ENCODE data around the gene HECTD4.
"Not testable (repeated sequence)": the region's sequence is repeated elsewhere in the genome, so short reads cannot be mapped to it uniquely, and the experiment has no call there.

Gene HECTD4

DNA sequence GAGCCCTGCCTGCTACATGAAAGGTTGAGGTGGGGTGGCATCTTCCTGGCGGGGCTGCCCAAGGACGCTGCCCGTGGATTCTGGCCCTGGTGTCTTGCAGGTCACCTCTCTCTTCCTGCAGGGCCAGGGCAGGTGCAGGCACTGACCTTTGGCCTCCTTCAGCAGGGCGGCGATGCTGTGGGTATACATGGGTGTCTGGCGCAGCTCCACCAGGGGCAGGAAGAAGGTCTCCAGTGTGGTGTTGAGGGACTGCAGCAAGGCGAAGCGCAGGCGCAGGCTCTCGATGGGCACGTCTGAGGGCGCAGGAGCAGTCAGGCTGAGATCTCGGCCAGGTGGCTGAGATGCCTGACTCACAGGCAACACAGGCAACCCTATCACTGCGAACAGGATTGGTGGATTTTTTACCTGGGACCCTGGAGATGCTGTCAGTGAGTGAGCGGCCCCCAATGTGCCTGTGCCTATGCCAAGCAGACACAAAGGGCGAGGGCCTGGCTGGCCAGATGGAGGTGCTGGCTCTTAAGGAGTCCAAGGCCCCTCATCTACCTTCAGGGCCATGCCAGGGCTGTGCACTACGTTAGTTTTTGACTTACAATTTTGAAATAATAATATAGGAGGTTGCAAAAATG, 211.1 kb downstream of the HECTD4 start:
- no peak for DNase-seq

DNA sequence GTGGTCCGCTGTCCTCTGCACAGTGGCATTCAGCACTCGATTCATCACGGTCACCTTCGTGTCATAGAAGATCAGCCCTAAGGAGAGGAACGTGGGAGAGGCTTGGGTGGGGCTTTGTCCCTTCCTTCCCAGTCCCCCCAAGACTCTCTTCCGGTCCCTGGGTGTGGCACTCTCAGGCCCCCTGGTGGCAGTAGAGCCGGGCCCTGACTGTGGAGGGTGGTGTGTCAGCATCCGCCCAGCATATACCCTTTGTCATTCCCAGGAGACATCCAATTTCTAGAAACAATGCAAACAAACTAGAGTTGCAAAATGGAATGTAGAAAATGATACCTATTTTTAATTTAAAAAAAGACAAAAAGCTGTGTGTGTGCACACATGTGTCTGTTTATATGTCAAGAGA, 211.9 kb downstream of the HECTD4 start:
- DNase-seq = no peak

DNA sequence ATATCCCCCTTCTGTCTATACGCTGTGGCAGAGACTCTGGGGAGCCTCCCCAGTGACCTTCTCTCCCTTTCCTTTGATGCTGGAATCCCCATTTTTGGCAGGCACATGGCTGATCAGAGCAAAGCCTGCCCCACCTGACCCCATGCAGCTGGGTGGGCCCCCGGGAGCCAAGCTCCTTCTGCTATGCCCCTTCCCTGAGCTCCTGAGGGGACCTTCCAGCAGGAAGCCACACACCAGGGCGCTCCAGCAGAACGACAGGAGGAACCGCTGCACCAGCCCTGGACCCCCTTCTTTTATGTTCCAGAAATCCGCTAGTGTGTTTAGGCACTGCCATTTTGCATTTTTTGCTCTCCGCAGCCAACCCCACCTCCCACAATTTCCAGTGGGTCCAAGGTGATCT, 212.3 kb downstream of the HECTD4 start:
- DNase-seq = no peak

DNA sequence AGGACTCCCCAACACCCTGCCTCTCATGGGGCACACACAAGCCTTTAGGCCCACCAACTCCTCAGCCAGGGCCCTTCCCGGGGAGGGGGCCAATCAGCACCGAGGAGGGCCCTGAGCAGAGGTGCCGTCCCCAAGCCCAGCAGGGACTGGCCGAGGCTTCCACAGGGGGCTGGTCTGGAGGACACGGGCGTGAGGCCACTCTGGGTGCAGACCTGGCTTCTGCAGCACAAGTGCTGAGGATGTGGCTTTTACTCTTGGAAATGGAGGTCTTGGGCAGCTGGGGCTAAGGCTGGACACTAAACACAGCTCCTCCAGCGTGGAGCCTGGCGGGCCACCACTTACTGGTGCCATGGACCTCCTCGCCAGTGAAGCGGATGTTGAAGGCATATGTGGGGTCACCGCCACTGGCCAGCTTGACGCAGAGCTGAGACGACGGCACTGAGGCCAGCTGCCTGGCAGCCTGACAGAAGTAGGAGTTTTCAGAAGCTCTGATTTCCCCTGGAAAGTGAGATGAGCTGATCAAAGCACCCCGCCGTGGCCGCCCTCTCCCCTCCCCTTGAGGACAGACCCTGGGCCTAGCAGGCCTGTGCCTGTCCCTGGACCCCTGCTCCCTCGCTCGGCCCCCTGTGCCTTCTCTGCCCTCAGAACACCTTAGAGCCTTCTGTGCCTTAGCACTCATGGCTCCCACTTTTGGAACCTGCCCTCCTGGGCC, 212.9 kb downstream of the HECTD4 start:
- DNase-seq = no peak

DNA sequence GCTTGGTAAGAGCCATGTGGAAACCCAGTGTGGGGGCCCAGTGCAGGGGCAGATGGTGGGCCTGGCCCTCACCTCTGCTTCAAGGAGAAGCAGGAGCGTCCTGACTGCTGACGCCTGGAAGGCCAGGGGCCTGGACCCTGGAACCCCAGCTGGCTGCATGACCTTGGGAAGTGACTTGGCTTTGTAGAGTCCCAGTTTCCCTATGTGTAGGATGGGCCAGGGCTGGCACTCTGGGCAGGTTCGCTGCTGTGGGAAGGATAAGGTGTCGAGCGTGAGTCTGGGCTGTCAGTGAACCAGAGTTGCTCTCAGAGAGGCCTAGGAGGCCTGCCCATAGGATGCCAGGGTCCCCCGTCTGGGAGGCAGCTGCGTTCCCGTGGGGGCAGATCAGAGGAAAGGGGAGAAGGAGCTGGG, 213.7 kb downstream of the HECTD4 start:
- no peak for DNase-seq

DNA sequence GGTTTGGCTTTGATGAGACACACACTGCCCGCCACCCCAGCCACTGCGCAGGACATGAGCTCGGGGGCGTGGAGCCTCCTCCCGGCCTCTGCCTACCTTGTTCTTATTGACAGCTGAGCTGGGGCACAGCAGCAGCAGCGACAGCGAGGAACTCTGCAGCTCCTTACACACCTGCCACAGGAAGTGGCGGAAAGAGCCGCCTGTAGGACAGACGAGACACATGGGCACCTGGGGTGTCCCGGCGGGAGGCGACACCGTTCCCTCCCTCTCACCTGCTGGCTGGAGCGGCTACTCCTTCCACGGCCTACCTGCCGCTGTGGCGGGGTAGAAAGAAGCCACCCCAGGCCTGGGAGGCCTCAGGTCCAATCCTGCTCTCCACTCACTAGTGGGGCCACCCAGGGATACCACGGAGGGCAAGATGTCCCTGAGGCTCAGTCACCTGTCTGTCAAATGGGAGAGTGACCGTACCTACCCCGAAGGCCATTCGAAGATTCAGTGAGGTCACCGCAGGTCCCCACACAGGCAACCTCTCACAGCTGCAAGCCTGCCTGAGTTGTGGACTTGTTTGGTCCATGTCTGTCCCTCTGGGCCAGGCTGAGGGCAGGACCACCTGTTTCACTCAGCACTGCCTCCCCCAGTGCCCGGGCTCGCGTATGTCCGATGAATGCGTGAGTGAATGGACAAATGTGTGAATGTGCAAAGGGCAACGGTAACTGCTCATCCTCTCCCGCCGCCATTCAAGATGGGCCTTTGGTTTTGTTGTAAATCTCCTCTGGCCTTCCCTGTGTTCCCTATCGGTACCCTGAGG, 214.3 kb downstream of the HECTD4 start:
- DNase-seq = no peak

DNA sequence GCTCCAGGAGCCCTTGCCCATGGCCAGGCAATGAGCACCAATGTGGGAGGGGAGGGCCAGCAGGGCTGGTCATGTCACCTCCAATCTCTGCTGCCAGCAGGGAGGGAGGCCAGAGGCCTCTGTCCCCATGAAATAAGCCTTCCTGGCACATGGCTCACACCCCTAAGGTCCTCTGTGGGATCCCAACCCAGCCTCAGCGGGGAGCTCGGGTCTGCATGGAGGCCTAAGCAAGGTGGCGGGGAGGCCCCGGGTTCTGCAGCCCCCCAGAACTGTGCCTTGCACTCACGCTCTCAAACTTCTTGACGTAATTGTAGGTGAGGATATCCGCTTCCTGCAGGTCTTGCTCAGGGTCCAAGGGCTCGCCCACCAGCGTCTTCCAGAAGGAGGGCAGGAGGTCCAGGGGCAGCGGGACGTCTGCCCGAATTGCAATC, 215.2 kb downstream of the HECTD4 start:
- no peak for DNase-seq

DNA sequence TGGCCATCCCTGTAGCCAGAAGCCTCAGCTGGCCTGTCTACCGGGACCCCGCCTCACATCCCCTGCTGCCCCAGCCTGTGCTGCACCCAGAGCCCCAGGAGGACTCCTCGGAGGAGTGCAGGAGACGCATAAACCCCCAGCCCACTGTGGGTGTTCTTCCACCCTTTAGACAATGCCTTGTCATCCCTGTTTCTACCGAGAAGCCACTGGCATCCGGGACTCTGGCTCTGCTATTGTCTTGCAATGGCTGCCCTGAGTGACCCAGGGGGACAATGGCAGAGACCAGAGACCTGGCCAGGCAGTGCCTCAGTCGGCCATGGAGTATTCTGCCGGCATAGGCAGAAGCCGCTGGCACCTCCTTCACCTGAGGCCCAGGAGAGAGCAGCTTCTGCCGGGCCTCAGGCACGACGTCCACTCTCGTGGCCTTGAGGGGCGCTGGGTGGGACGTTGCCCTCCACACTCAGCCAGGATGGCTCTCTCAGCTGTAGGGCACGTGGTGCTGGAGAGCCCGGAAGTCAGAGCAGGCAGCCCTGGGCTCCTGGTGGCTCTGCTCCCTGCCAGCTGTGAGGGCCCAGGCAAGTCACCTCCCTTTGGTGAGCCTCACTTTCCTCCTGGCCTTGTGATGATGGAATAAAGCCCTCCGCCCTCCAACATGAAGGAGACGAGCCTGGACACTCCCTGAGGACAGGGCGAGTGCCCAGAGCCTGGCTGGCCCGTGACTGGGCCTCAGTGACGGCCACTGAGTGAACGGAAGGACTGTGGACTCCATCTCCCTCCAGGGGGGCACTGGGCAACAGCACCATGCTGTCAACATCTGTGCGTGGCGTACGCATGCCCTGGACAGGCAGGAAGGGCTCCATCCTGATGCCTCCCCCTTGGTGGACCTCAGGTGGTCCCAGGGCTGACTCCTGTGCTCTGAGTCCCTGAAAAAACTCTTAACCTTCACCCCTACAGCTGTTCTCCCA, 215.9 kb downstream of the HECTD4 start:
- no peak for DNase-seq

DNA sequence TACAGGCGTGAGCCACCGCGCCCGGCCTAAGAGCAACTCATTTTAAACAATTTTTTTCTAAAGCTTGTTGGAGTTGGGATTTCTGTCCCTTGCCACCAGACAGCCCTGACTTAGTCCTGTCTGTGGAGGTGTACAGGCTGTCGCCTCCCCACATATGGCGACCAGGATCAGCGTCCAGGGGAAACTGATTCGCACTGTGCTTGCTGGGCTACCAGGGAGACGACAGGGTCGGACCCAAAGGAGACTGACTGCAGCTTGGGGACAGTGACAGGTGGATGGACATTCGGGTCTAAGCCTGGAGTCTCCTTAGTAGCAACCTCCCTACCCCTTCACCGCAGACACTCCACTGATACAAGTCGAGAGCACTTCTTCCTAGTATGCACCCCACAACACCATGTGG, 216.6 kb downstream of the HECTD4 start:
- no peak for DNase-seq

DNA sequence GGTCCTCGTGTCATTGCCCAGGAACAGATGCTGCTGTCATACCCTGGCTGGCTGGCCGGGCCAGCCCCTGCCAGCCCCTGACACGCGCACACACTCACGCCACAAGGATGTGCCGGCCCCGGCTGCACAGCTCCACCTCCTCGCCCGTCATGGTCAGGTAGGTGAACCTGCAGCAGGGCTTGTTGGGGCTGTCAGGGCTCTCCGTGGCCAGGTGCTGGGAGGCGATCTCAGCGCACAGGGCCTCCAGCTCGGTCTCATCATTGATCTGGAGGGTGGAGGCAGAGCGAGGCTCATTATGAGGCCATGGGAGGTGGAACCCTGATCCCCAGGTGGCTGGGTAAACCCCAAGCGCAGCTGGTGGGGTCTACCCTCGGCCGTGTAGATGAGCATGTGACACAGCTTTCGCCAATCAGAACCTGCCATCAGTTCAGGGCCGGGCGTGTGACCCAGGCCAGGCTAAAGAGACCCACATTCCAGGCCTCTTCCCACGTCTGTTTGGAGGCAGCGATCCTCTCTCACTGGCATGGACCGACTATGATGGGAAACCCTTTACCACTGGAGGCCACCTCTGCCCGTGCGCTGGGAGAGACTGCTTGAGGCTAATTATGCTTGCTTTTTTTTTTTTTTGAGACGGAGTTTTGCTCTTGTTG, 218.1 kb downstream of the HECTD4 start:
- no peak for DNase-seq

DNA sequence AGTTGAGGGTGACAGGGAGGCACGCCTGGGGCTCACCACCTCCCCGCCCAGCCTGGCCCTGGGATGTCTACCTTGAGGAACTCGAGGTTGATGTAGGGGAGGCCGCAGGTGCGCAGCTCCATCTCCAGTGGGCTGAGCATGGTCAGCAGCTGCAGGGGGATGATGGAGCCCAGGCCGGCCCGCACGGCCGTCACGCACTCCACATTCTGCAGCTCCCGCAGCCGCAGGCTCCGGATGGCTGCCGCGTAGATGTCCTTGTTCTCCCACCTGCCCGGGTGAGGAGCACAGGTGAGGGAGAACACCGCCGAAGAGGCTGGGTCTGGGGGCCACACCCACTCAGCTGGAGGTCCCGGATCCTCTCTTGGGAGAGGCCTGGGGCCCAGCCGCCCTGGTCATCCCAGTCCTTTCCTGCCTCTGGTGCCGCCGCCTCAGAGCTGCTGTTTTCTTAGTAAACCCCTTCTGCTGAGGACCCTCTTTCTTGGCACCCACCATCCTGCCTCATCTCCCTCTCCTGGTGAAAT, 218.7 kb downstream of the HECTD4 start:
- DNase-seq = no peak

DNA sequence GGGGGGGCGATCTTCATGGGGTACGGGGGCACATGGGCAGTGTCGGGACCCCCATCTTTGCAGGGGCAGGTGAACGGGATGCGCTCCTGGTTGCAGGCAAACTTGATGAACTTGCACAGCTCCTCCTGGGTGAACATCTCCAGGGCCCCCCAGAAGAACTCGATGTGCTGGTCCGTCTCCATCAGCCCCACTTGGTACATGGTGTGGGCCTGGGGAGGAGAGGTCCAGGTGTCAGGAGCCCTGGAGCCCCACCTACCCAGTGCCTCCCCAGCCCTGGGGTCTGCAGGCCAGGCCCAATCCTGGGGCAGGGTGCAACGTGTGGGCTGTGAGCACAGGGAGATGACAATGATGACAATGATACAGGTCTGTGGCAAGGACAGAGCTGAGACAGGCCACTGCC, 219.2 kb downstream of the HECTD4 start:
- DNase-seq = no peak

DNA sequence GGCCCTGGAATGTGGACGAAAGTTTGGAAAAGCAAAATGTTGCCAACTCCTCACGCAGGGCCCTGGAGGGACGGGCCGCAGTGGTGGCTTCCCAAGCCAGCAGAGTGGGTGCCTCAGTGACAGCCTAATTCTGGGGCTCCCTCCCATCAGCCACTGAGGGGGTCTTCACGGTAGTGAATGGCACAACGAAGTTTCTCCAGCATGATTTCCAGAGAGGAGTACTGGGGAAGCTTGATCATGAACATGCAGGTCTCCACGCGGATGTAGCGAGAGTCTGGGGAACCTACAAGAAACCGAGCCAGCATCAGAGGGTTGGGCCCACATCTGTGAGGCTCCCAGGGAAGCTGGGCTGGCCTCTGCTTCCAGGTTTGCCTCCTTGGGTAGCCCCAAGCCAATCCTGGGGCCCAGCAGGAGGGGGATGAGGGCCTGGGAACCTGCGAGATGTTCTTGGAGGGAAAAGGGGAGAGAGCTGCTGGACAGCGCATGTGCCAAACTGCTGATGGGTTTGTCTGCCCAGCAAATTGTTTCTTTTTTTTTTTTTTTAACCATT, 219.9 kb downstream of the HECTD4 start:
- no peak for DNase-seq

DNA sequence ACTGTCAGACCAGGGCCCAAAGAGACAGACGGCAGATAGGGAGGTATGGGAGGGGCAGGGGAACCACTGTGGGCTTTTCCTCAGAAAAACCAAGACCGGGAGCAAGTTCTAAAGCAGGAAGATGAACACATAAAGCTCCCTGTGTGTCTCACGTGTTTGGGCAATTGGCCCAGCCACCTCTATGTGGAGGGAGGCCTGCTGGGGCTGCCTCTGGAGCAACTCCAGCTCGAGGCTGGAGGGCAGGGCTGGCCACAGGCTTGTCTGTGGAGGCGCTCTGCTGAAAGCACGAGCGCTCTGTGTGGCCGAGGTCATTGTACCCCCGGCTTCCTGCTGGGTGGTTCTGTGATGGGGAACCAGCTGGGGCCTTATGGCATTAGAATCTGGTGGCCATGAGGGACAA, 220.5 kb downstream of the HECTD4 start:
- DNase-seq = no peak

DNA sequence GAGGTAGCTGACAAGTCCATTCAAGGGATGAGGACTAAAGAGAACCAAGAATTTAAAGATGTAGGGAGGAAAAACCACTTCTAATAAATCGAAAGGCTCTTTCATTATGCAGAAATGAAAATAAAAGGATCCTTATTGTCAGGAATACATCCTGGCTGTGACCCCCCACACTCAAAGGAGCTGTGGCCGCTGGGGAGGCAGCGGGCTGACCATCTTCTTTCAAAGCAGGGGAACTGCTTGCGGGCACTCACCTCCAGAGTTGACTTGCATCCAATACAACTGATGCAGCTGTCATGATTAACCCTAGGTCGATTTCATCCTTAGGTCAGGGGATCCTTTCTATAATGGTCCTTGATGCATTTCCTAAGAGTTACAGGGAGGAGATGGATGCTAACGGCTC, 221.6 kb downstream of the HECTD4 start:
- DNase-seq = no peak

DNA sequence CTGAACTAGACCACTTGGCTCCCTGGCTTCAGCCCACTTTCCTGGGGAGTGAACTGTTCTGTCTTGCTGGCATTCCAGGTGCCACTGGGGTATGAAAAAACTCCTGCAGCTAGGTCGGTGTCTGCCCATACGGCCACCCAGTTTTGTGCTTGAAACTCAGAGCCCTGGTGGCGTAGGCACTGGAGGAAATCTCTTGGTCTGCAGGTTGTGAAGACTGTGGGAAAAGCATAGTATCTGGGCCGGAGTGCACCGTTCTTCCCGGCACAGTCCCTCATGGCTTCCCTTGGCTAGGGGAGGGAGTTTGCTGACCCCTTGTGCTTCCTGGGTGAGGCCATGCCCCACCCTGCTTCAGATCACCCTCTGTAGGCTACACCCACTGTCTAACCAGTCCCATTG, 223.1 kb downstream of the HECTD4 start:
- no peak for DNase-seq

DNA sequence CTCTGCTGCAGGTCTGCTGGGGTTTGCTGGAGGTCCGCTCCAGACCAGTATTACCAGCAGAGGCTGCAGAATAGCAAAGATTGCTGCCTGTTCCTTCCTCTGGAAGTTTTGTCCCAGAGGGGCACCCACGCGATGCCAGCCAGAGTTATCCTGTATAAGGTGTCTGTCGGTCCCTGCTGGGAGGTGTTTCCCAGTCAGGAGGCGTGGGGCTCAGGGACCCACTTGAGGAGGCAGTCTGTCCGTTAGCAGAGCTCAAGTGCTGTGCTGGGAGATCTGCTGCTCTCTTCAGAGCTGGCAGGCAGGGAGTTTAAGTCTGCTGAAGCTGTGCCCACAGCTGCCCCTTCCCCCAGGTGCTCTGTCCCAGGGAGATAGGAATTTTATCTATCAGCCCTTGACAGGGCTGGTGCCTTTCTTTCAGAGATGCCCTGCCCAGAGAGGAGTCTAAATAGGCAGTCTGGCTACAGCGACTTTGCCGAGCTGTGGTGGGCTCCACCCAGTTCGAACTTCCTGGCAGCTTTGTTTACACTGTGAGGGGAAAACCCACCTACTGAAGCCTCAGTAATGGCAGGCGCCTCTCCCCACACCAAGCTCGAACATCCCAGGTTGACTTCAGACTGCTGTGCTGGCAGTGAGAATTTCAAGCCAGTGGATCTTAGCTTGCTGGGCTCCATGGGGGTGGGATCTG, 223.6 kb downstream of the HECTD4 start:
- DNase-seq = not testable (repeated sequence)

DNA sequence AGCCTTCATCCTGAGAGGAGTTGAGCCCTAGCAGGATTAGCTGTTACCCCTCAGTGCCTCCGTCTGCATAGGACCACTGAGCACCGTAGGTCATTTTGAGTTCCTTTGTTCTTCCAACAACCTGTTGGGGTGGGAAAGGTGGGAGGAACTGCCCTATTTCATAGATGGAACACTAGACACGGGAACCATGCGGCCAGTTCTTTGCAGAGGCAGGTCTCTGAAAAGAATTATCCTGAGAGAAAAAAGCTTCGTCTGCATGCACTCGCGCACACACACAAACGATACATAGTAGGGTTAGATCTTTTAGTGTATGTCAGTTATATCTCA, 228.4 kb downstream of the HECTD4 start:
- DNase-seq = no peak

DNA sequence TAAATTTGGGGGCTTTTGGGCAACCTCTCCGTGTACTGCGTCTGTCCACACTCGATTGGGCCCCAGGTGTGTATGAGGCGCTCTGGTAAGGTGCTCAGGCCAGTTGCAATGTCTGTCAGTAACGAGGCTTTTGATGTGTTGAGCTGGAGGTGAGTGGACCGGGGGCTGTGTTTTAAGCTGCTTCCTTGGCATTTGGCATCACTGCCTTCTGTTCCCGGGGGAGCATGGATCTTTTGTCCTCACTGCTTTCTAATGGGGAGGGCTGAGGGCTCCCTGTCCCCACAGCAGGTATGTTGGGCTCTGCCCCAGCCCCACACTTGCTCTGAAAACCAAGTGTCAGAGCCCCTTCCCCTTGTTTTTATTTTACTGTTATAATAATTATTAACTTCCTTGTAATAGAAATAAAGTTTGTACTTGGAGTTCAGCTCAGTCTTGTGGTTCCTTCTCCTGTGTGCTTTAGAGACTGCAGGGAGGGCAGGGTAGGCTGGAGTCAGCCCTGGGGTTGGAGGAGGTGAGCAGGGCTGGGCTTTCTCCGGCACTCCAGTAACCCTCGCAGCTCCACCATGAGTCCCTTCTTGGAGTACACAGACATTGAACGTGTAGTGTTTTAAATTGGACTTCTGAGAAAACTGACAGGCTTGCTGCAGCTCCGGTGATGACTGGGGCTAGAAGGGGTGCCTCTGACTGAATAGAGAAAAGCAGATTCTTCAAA, 228.9 kb downstream of the HECTD4 start:
- no peak for DNase-seq

DNA sequence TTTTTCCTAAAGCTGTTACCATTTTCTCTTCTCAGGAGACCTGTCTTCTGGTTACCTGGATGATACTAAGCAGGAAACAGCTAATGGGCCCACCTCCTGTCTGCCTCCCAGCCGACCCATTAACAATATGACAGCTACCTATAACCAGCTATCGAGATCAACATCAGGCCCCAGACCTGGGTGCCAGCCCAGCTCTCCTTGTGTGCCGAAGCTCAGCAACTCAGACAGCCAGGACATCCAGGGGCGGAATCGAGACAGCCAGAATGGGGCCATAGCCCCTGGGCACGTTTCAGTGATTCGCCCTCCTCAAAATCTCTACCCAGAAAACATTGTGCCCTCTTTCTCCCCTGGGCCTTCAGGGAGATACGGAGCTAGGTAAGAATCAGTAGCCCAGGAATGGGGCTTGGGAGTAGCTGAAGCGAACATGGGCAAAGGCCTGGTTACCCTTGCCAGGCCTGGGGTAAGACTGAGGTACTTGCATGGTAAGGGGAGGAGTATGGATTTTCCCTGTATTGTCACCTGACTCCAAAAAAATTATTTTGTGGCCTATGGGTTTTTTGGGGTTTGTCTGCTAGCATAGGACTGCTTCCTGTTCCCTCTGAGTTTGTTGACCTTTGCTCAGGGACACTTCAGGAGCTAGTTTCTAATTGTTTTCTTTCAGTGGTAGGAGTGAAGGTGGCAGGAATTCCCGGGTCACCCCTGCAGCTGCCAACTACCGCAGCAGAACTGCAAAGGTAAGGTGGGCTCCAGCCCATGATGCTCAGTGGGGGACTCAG, 230.3 kb downstream of the HECTD4 start:
- no peak for DNase-seq
